Stimulated activated CD8-positive, alpha-beta memory T cell treated with anti-CD3 and anti-CD28 coated beads, Interleukin-15, amount 100 ng/mL, for 24 hours (primary cell): ENCODE results near the gene CENPT.

ENCODE experiments used
- DNase-seq: peaks from one replicate; pipeline ENCODE4 v3.0.0-alpha.2; 2020; ENCODE audit warnings: low read depth

The CENPT gene

DNA sequence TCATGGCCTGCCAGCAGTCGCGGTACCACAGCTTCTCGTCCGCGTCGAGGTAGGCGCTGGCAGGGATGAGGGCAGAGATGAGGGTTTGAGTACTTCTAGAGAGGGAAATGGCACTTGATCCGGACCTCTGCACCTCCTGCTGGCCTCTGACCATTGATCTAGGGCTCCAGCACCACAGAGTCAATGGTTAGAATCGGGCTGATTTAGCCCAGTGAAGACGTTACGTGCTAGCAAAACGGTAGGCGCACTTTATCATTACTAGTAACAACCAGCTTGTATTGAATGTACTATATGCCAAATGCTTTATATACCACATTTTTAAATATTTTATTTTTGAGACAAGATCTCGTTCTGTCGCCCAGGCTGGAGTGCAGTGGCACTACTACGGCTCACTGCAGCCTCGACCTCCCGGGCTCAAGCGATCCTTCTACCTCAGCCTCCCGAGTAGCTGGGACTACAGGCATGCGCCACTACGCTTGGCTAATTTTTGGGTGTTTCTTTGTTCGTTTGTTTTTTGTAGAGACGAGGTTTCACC, 40.3 kb downstream of the CENPT start:
- no peak for DNase-seq

GRCh38 chr16:67806428-67807147, 40.9 kb downstream of the CENPT start, which contains the start of the genes RANBP10 and TSNAXIP1:
RANBP10 (minus strand) TSS chr16:67806560; CDS start chr16:67806536, 24 bp downstream.
TSNAXIP1 (plus strand) TSS chr16:67806889; CDS start chr16:67807150, 261 bp downstream.
- peak; percentile 77 for DNase-seq

DNA sequence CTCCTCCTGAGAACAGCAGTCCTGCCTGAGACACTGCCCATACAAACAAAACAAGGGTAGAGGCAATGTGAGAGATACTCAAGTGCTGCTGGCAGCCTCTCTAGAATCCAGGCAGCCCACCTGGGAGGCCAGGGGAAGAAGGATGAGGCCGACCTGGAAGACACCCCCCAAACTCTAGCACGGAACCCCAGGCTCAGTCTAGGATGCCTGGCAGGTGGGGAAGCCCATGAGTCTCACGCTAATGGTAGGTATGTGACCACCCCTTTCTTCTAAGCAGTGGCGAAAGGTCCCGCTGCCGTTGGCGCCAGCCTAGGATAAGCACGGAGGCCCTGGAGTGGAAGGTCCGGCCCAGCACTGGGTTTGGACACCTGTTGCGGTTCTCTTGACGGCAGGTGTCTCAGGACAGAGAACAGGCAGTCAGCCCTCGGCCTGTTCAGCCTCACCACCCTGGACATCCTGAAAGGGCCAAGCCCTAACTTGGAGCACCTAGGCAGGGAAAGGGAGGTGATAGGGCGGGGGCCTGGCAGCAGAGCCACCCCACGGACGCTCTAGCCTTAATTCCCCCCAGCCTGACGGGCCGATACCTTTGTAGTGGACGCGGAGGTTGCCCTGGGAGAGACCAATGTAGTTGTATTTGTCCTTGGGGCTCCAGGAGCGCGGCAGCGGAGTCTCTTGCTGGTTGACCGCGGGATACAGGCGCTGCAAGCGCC, 41.6 kb downstream of the CENPT start:
- DNase-seq = no peak

DNA sequence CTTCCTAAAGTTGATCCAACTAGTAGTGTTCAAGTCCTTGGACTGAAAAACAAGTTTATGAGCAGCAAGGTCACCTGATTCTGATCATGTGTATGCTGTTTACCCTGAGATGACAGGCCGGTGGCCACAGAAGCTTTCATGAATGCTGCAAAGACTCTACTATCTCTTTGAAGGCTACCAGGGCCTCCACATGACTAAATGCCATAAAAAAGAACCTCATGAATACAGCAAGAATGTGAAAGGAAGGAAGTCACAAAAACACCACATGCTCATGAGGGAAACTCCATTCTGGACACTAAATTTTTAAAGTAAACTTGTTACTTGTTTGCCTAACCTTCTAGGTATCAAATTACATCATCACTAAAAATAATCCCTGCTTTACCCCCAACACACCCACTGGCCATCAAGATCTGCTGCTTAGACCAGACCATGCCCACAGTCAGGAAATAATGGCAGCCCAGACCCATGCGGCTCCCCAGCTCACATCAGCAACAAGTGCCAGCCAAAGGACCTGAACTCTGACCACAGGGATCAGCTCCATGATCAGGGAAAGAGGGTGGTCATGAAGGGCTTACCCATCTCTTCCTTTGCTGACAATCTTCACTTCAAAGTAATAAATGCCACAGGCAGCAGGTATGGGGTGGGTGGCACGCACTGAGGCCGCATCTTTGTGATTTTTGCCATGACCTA, 42.5 kb downstream of the CENPT start:
- no peak for DNase-seq

DNA sequence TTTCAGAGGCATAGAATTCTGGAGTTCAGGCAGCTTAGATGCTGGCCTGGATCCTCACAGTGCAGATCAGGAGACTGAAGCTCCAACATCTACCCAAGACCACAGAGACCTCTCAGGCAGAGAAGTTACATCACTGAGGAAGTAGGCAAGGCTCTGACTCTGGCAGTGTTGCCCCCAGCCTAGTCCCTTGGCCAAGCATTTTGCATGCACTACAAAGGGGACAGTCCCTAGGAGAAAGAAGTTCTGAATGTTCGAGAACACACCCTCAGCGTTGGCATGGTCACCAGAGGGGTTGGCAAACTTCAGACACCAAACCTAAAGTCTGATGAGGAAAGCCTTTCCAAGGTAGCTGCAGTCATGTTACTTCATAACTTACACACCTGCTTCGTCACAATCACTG, 43.6 kb downstream of the CENPT start:
- no peak for DNase-seq

- no peak for DNase-seq
These were observed 45.6 kb downstream of the CENPT start for GRCh38 chr16:67801883-67802282.

- no peak for DNase-seq
These were observed 46.3 kb downstream of the CENPT start for GRCh38 chr16:67801241-67801640.

- DNase-seq = no peak
These were observed 47.1 kb downstream of the CENPT start for GRCh38 chr16:67800338-67800926.

GRCh38 chr16:67796099-67796718, 51.3 kb downstream of the CENPT start:
- no peak for DNase-seq

DNA sequence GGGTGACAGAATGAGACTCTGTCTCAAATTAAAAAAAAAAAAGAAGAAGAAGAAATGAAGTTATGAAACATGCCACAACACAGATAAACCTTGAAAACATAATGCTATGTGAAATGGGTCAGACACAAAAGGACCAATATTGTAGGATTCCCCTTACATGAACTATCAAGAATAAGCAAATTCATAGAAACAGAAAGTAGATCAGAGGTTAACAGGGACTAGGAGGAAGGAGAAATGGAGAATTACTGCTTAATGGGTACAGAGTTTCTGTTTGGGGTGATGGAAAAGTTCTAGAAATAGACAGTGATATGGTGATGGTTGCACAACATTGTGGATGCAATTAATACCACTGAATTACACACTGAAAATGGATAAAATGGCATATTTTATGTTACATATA, 57.4 kb downstream of the CENPT start:
- no peak for DNase-seq

DNA sequence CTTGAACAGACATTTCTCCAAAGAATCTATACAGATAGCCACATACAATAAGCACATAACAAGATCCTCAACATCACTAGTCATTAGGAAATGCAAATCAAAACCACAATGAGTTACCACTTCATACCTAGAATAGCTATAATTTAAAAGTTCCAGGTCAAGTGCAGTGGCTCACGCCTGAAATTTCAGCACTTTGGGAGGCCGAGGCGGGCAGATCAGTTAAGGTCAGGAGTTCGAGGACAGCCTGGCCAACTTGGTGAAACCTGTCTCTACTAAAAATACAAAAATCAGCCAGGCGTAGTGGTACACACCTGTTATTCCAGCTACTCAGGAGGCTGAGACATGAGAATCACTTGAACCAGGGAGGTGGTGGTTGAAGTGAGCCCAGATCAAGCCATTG, 61.0 kb downstream of the CENPT start:
- no peak for DNase-seq

GRCh38 chr16:67783353-67783725, 64.2 kb downstream of the CENPT start:
- DNase-seq = no peak

- DNase-seq = no peak
These were observed 64.7 kb downstream of the CENPT start for GRCh38 chr16:67782567-67783352.

GRCh38 chr16:67781565-67781921, 66.0 kb downstream of the CENPT start:
- DNase-seq = no peak

DNA sequence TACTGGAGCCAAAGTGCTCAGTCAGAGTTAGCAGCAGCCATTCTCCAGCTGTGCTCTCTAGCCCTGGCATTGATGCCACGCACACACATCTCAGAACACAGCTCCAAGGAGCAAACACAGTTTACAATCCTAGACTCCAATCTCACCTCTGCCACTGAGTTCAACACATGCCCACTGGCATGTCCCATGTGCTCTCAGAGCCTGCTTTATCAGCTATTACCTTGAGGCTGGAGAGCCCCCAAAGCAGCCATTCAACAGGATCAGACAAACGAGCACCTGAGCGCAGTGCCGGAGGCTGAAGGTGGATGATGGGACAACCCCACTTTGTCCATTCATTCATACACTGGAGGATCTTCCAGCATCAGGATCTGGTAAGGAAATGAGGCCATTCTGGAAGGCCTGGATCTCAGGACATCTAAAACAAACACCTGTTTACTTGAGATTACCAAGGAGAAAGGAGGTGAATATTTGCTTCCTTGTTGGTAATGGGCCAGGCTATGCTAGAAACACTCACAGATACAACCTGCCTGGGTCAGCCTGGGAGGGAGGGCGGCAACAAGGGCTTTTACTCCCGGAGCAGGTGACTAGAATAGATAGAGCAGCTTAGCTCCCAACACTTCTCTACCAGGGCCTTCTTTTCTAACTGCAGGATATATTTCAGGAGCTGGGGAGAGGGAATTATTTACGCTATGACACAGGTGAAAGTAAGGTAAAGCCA, 66.5 kb downstream of the CENPT start:
- no peak for DNase-seq

DNA sequence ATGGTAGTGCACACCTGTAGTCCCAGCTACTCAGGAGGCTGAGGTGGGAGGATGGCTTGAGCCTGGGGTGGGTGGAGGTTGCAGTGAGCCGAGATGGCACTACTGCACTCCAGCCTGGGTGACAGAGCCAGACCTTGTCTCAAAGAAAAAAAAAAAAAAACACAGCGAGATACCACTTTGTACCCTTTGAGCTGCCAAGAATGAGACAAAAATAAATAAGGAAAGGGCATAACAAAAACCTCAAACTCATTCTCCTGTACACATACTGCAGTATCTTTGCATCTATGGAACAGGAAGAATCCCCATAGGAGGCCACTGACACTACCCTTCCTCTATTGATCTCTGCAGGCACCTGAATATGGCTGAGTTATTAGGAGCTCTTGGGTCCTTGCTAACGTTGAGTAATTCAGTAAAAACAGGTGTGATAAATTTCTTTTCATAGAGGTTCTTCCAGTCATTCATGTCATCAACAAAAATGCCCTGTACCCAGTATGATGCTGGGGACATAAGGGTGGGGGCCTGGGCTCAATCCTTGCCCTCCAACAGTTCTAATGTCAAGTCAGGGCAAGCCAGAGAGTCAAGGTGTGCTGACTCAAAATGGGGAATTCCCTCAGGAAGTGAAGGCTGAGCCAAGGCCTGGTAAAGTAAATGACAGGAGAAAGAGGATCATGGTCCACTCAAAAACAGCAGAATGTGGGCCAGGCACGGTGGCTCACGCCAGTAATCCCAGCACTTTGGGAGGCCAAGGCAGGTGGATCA, 68.1 kb downstream of the CENPT start:
- DNase-seq = no peak
